GM12873 (cell line): ENCODE measurements around the gene SERPINA7.

ENCODE experiments used
- CTCF ChIP-seq: IDR thresholded peaks from 2 replicates; pipeline ENCODE4 v1.5.1; 2012; ENCODE audit warnings: low read depth, mild to moderate bottlenecking, moderate library complexity, low read length, control low read depth; ENCODE audit not compliant: insufficient read depth; ENCODE audit errors: missing control alignments

The SERPINA7 gene

GRCh38 chrX:106036716-106037115 is 1.8 kb downstream of the SERPINA7 start:
- no peak for TF ChIP-seq CTCF

- TF ChIP-seq CTCF, result peak; percentile 58
Observed at GRCh38 chrX:106035064-106035463, 3.5 kb downstream of the SERPINA7 start.

DNA sequence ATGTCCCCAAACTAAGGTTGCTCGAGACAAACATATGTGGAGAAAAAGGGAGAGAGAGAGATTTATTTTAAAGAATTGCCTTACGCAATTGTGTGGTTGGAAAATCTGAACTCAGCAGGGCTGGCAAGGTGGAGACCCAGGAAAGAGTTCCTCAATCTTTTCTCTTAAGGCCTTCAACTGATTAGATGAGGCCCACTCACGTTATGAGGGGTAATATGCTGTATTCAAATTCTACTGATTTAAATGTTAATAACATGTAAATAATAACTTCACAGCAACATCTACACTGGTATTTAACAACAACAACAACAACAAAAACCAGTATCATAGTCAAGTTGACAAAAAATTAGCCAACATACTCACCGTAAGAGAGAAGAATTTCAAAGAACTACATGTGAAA is 14.6 kb downstream of the SERPINA7 start:
- no peak for TF ChIP-seq CTCF

- no peak for TF ChIP-seq CTCF
Observed at GRCh38 chrX:106022238-106022637, 16.3 kb downstream of the SERPINA7 start.

DNA sequence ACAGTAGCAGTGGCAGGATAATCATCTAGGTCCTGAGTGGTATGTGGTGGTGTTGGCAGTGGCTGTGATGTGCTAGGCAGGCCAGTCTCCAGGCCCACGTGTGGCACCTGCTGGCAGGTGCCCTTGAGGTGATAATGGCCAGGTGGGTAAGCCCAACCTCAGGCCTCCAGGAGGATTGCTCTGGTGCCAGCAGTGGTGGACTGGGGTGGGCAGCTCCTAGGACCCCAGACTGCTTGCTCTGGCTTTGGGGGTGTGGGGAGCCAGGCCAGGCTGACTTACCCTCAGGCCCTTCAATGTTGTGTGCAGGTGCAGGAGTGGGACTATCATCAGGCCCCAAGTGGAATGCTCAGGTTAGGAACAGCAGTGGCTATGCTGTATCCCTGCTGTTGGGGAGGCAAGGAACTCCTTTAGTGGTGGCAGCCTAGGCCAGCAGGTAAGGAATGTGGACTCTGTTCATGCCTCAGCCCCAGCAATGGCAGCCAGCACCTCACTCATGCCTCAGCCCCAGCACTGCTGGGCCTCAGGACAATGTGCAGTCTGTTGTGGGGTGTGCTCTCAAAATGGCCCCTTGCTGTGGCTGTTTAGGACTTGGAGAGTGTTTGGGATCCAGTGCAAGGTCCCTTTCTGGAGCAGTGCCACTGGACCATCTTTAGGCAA is 24.3 kb downstream of the SERPINA7 start:
- TF ChIP-seq CTCF, result no peak

DNA sequence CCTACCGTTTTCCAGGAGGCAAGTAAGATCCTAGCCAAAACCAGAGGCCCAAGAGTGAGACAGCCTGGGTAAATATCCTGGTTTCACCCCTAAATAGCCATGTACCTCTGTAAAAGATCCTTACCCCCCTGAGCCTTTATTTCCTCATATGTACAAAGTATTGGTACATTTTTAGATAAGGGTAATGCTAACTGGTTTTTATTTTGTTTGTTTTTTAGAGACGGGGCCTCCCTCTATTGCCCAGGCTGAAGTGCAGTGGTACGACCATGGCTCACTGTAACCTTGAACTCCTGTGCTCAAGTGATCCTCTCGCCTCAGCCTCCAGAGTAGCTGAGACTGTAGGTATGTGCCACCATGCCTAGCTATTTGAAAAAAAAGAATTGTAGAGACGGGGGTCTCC is 29.4 kb downstream of the SERPINA7 start:
- TF ChIP-seq CTCF, result no peak

GRCh38 chrX:106007815-106008214 is 30.7 kb downstream of the SERPINA7 start:
- TF ChIP-seq CTCF, result no peak
